Measurements from ENCODE around the gene ATP6V1B1. TPM values are rescaled to one million over a fixed set of nuclear protein-coding genes. Genes with fewer than 3 reads are reported as not detected.

ATP6V1B1 gene
- total and polyA plus RNA-seq, 2 of the 4 experiments (the other 2 are of a cell fraction) = 1.3 TPM; not detected in 1

DNA sequence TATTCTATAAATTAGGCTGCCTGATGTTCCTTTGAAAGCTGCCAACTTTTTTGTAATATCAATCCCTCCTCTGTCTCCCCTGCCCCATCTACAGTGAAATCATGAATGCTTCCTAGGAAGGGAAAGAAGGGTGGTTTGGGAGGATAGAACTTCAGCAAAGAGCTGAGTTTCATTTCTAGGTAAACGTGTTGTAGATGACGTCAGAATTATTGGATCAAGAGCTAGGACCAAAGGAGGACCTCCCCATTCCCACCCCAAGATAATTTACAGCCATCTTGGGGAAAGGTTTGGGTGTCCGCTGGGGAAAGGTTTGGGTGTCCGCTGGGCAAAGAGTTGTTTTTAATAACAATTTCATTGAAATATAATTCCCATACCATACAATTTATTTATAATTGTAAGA lies 31.5 kb downstream of the ATP6V1B1 start:
- Histone ChIP-seq H3K27ac (ENCODE audit: insufficient read depth, low read length) (no peak overlapping the region), H4K20me1 (ENCODE audit: insufficient read depth, low read length) (no peaks in the 10 kb centered on the region), H3K9ac (ENCODE audit: low read depth, low read length) (no peak overlapping the region), H3K79me1 (ENCODE audit: low read depth in 1 of 2, low read length in 2 of 2) (no peaks in the 10 kb centered on the region), H2BK20ac (ENCODE audit: low read depth, low read length) (no peak overlapping the region), H2BK120ac (ENCODE audit: low read depth, low read length) (no peak overlapping the region), H3K14ac (replicated peaks; ENCODE audit: low read depth, low read length) (no peak overlapping the region), H3K23ac (ENCODE audit: low read depth, low read length) (no peak overlapping the region), H3K4ac (ENCODE audit: low read depth, low read length) (no peak overlapping the region), H4K5ac (ENCODE audit: low read depth, low read length) (no peak overlapping the region), H3K4me3 (ENCODE audit: insufficient read depth, low read depth, low read length) (no peak overlapping the region), H4K8ac (ENCODE audit: low read depth in 2 of 2, low read length in 2 of 2) (no peak overlapping the region), H3K9me1 (ENCODE audit: insufficient read depth, low read length) (no peaks in the 10 kb centered on the region), H3K56ac (ENCODE audit: extremely low read depth, insufficient read depth, low read length) (no peak overlapping the region), H3K18ac (ENCODE audit: low read depth, low read length) (no peak overlapping the region), H2AFZ (replicated peaks; ENCODE audit: low read length, poor library complexity) (no peak overlapping the region), H3K27me3 (ENCODE audit: control insufficient read depth, insufficient read depth, low read length) (peaks cover 3% of the 10 kb centered on the region; the same call in 1 of the 2 replicates), H3K36me3 (ENCODE audit: control insufficient read depth, insufficient read depth, low read length) (no peaks in the 10 kb centered on the region), H3K9me3 (ENCODE audit: control insufficient read depth, insufficient read depth, low read length) (no peaks in the 10 kb centered on the region), H2BK15ac (ENCODE audit: low read depth, low read length) (no peak overlapping the region), H4K91ac (ENCODE audit: insufficient read depth, low read depth, low read length) (no peak overlapping the region), H2BK5ac (ENCODE audit: low read depth, low read length, poor library complexity, severe bottlenecking) (no peak overlapping the region), H2AK9ac (replicated peaks; ENCODE audit: low read depth, low read length, poor library complexity) (no peak overlapping the region), H2AK5ac (ENCODE audit: low read depth, low read length) (no peak overlapping the region), H3K4me1 (ENCODE audit: control insufficient read depth, insufficient read depth, low read length) (no peaks in the 10 kb centered on the region), H3K4me2 (ENCODE audit: low read depth, low read length) (no peak overlapping the region)
- in situ Hi-C loops (cut with MboI; ENCODE audit: low sequenced_read_pairs) (no loop called here), dilution Hi-C loops (cut with HindIII; ENCODE audit: low sequenced_read_pairs, unreplicated experiment) (no loop called here), intact Hi-C loops (cut with micrococcal nuclease) (no loop called here)
- DNase-seq (no peak), ATAC-seq (ENCODE audit: low read depth) (no peak)
- no CpG with 5 or more reads among the region's 4 CpGs for WGBS, 2 experiments (ENCODE audit: extremely low coverage in 2 of 2, insufficient read length in 1 of 2)
- TF ChIP-seq CEBPB (IDR thresholded peaks at IDR 0.05; ENCODE audit: low read depth, low read length) (no peak), SMC3 (IDR thresholded peaks at IDR 0.05; ENCODE audit: low read depth, low read length) (no peak), FOS (IDR thresholded peaks at IDR 0.05; ENCODE audit: low read depth, low read length) (no peak), RCOR1 (IDR thresholded peaks at IDR 0.05; ENCODE audit: insufficient replicate concordance, low read length) (no peak), RFX5 (IDR thresholded peaks at IDR 0.05; ENCODE audit: low read depth, low read length) (no peak), NFE2L2 (IDR thresholded peaks at IDR 0.05; ENCODE audit: low read depth, low read length) (no peak), MAFK (IDR thresholded peaks at IDR 0.05; ENCODE audit: low read depth, low read length) (no peak), MAZ (IDR thresholded peaks at IDR 0.05; ENCODE audit: borderline replicate concordance, low read depth, low read length) (no peak), MXI1 (IDR thresholded peaks at IDR 0.05; ENCODE audit: borderline replicate concordance, low read depth, low read length) (no peak), BHLHE40 (IDR thresholded peaks at IDR 0.05; ENCODE audit: low read depth, low read length) (no peak), CHD1 (IDR thresholded peaks at IDR 0.05; ENCODE audit: low read depth, low read length) (no peak), POLR2A (IDR thresholded peaks at IDR 0.05; ENCODE audit: low read depth, low read length) (no peak), RAD21 (IDR thresholded peaks at IDR 0.05; ENCODE audit: low read length) (no peak)
- TF ChIP-seq, protein P1, sequence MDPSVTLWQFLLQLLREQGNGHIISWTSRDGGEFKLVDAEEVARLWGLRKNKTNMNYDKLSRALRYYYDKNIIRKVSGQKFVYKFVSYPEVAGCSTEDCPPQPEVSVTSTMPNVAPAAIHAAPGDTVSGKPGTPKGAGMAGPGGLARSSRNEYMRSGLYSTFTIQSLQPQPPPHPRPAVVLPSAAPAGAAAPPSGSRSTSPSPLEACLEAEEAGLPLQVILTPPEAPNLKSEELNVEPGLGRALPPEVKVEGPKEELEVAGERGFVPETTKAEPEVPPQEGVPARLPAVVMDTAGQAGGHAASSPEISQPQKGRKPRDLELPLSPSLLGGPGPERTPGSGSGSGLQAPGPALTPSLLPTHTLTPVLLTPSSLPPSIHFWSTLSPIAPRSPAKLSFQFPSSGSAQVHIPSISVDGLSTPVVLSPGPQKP (IDR thresholded peaks at IDR 0.05; ENCODE audit: borderline replicate concordance, low read depth, low read length) = no peak
- TF ChIP-seq, protein P2, sequence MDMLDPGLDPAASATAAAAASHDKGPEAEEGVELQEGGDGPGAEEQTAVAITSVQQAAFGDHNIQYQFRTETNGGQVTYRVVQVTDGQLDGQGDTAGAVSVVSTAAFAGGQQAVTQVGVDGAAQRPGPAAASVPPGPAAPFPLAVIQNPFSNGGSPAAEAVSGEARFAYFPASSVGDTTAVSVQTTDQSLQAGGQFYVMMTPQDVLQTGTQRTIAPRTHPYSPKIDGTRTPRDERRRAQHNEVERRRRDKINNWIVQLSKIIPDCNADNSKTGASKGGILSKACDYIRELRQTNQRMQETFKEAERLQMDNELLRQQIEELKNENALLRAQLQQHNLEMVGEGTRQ (IDR thresholded peaks at IDR 0.05; ENCODE audit: low read depth, low read length) = no peak
- TF ChIP-seq, protein P3, sequence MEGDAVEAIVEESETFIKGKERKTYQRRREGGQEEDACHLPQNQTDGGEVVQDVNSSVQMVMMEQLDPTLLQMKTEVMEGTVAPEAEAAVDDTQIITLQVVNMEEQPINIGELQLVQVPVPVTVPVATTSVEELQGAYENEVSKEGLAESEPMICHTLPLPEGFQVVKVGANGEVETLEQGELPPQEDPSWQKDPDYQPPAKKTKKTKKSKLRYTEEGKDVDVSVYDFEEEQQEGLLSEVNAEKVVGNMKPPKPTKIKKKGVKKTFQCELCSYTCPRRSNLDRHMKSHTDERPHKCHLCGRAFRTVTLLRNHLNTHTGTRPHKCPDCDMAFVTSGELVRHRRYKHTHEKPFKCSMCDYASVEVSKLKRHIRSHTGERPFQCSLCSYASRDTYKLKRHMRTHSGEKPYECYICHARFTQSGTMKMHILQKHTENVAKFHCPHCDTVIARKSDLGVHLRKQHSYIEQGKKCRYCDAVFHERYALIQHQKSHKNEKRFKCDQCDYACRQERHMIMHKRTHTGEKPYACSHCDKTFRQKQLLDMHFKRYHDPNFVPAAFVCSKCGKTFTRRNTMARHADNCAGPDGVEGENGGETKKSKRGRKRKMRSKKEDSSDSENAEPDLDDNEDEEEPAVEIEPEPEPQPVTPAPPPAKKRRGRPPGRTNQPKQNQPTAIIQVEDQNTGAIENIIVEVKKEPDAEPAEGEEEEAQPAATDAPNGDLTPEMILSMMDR (conservative IDR thresholded peaks at IDR 0.05; ENCODE audit: low read depth, low read length) = no peak
- BruUV-seq (replicated peaks) = no TSS peak
- ChIA-PET POLR2A (ENCODE audit: unreplicated experiment) (no interaction called here), CTCF (interaction anchor here (1.2 kb wide), 1 partner anchor 19 kb away, joined by 6 read pairs; no protein-coding TSS in a partner anchor)

Measured in IMR-90 (cell line).